ENCODE results near the gene GNLY. TPM values are rescaled to one million over a fixed set of nuclear protein-coding genes. Genes with fewer than 3 reads are reported as not detected.
"Not testable (repeated sequence)": the region's sequence is repeated elsewhere in the genome, so short reads cannot be mapped to it uniquely, and the experiment has no call there.

GNLY gene
- polyA plus RNA-seq, 1 of the 3 experiments (the other 2 are of a cell fraction) = not detected

DNA sequence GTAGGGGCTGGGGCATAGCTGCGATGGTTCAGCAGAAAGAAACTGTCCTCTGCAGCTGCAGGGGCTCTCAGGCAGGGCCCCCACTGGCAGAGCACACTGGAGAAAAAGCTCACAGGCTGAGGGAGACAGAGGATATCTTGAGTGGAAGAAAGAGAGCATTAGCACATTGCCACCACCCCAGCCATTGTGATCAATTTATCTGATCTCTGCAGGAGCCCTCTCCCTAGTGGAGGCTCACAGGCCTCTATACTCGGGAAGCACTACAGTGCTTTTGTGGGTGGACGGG, 25.4 kb upstream of the GNLY start (continued):
- TF ChIP-seq CHD2 (IDR thresholded peaks at IDR 0.05; ENCODE audit: low read length, partially characterized antibody) = no peak

DNA sequence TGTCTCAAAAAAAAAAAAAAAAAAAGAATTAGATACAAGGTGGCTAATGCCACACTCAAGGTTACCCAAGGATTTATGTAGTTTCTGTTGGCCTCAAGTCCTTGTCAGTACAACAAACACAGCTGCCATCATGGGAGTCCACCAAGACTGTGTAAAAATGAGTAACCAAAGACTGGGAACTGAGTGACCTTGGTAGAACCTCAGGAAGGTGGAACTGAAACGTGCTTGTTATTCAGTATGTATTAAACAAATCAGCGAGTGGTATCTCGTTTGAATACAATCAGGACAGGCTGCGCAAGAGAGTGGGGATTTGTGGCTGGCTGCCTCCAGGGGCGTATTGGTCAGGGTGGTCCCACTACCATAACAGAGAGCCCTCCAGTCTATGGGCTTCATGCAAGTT, 24.6 kb upstream of the GNLY start:
- Histone ChIP-seq H3K79me2 (ENCODE audit: insufficient read depth) (no peaks in the 10 kb centered on the region), H3K9me3 (no peaks in the 10 kb centered on the region), H3K9ac (no peak overlapping the region), H3K27ac (ENCODE audit: low read depth in 2 of 2, low read length in 1 of 2) (no peak overlapping the region), H4K20me1 (ENCODE audit: insufficient read depth) (no peaks in the 10 kb centered on the region), H3K36me3 (replicated peaks in 1 of 2; ENCODE audit: control insufficient read depth in 1 of 2, insufficient read depth in 2 of 2, low read length in 1 of 2) (no peaks in the 10 kb centered on the region), H3F3A (replicated peaks; ENCODE audit: insufficient read depth) (no peaks in the 10 kb centered on the region), H2AFZ (ENCODE audit: low read depth) (no peak overlapping the region), H3K4me1 (ENCODE audit: control insufficient read depth in 1 of 2, insufficient read depth in 2 of 2, low read depth in 1 of 2, low read length in 1 of 2) (peaks cover 0 to 11% of the 10 kb centered on the region in 2 experiments; a peak in 1 of 4 replicates), H3K27me3 (ENCODE audit: insufficient read depth) (no peaks in the 10 kb centered on the region), H3K9me2 (no peaks in the 10 kb centered on the region), H3K4me3 (ENCODE audit: low read depth in 2 of 2, low read length in 1 of 2) (no peak overlapping the region), H3K4me2 (no peak overlapping the region)
- CTCF ChIA-PET = interaction anchor here (1.4 to 3.0 kb wide), 2 partner anchors 10 to 32 kb away, joined by 4 to 11 read pairs; no protein-coding TSS in a partner anchor
- POLR2A ChIA-PET = interaction anchor here (0.6 kb wide), 1 partner anchor 69 kb away, joined by 4 read pairs; no protein-coding TSS in a partner anchor
- DNase-seq = no peak
- WGBS (ENCODE audit: low lambda C conversion rate) = 85% methylated on average over 5 of the region's 5 CpGs
- TF ChIP-seq RXRA (IDR thresholded peaks at IDR 0.05; ENCODE audit: borderline replicate concordance, low read depth) = no peak
- no peak for TF ChIP-seq GATA2 (CRISPR knock-in tag; IDR thresholded peaks at IDR 0.05)
- no peak for TF ChIP-seq SMC3 (IDR thresholded peaks at IDR 0.05; ENCODE audit: low read depth, low read length)
- no peak for TF ChIP-seq EZH2phosphoT487 (IDR thresholded peaks at IDR 0.05; ENCODE audit: borderline replicate concordance, low read depth)
- TF ChIP-seq NRF1 (IDR thresholded peaks at IDR 0.05; ENCODE audit: low read depth, low read length) = no peak
- TF ChIP-seq NFIC (IDR thresholded peaks at IDR 0.05; ENCODE audit: borderline replicate concordance) = no peak

DNA sequence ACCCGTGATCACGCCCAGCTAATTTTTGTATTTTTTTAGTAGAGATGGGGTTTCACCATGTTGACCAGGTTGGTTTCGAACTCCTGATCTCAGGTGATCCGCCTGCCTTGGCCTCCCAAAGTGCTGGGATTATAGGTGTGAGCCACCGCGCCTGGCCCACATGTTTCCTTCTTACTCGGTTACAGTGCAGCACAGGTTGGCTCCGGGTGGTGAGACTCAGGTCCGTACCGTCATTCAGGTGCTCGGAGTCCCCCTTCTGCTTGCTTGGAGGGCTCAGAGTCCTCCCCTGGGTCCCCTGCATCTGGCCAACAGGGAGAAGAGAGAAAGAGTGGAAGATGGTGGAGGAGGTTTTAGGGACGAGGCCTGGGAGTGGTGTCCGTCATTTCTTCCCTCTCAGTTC, 23.7 kb upstream of the GNLY start:
- WGBS (ENCODE audit: low lambda C conversion rate) = 79% methylated on average over 13 of the region's 13 CpGs
- CTCF ChIA-PET = interaction anchor here (1.4 to 3.0 kb wide), 2 partner anchors 9 to 33 kb away, joined by 4 to 11 read pairs; no protein-coding TSS in a partner anchor
- H3F3A ChIP-seq (replicated peaks; ENCODE audit: insufficient read depth); H2AFZ ChIP-seq (ENCODE audit: low read depth); H3K9me3 ChIP-seq; POLR2A ChIA-PET; H3K27me3 ChIP-seq (ENCODE audit: insufficient read depth); H3K79me2 ChIP-seq (ENCODE audit: insufficient read depth); DNase-seq; H3K9ac ChIP-seq; H4K20me1 ChIP-seq (ENCODE audit: insufficient read depth); H3K4me2 ChIP-seq; H3K36me3 ChIP-seq (replicated peaks in 1 of 2; ENCODE audit: control insufficient read depth in 1 of 2, insufficient read depth in 2 of 2, low read length in 1 of 2); H3K27ac ChIP-seq (ENCODE audit: low read depth in 2 of 2, low read length in 1 of 2); H3K4me3 ChIP-seq (ENCODE audit: low read depth in 2 of 2, low read length in 1 of 2); H3K9me2 ChIP-seq: not testable (repeated sequence)
- peaks cover 0 to 11% of the 10 kb centered on the region in 2 experiments; a peak in 1 of 4 replicates for H3K4me1 ChIP-seq (ENCODE audit: control insufficient read depth in 1 of 2, insufficient read depth in 2 of 2, low read depth in 1 of 2, low read length in 1 of 2)

DNA sequence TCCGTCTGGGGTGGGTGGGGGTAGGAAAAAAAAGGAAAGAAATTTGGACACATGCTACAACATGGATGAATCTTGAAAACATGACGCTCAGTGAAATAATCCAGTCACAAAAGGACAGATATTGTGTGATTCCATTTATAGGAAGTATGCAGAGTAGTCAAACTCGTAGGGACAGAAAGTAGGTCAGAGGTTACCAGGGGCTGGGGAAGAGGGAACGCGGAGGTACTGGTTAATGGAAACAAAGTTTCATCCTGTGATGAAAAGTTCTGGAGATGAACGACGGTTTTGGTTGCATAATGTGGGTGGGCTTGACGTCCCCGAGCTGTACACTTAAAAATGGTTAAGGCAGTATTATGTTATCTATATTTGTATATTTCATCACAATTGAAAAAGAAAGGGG, 21.7 kb upstream of the GNLY start:
- WGBS (ENCODE audit: low lambda C conversion rate) = 85% methylated on average over 9 of the region's 9 CpGs
- Histone ChIP-seq H3K4me2 (no peak overlapping the region), H3K27ac (ENCODE audit: low read depth in 2 of 2, low read length in 1 of 2) (no peak overlapping the region), H3K79me2 (ENCODE audit: insufficient read depth) (no peaks in the 10 kb centered on the region), H3F3A (replicated peaks; ENCODE audit: insufficient read depth) (no peaks in the 10 kb centered on the region), H3K9me3 (no peaks in the 10 kb centered on the region), H3K9ac (no peak overlapping the region), H2AFZ (ENCODE audit: low read depth) (no peak overlapping the region), H3K9me2 (no peaks in the 10 kb centered on the region), H3K36me3 (replicated peaks in 1 of 2; ENCODE audit: control insufficient read depth in 1 of 2, insufficient read depth in 2 of 2, low read length in 1 of 2) (no peaks in the 10 kb centered on the region), H3K4me1 (ENCODE audit: control insufficient read depth in 1 of 2, insufficient read depth in 2 of 2, low read depth in 1 of 2, low read length in 1 of 2) (peaks cover 0 to 11% of the 10 kb centered on the region in 2 experiments; a peak in 1 of 4 replicates), H3K4me3 (ENCODE audit: low read depth in 2 of 2, low read length in 1 of 2) (no peak overlapping the region), H3K27me3 (ENCODE audit: insufficient read depth) (no peaks in the 10 kb centered on the region), H4K20me1 (ENCODE audit: insufficient read depth) (no peaks in the 10 kb centered on the region)
- CTCF ChIA-PET = interaction anchor here (1.3 to 1.6 kb wide), 3 partner anchors 23 to 35 kb away, joined by 6 to 8 read pairs (median 6); no protein-coding TSS in a partner anchor
- POLR2A ChIA-PET = no interaction called here
- TF ChIP-seq PBX3 (IDR thresholded peaks at IDR 0.05) = no peak
- TF ChIP-seq FOXJ3 (CRISPR knock-in tag; IDR thresholded peaks at IDR 0.05) = no peak
- TF ChIP-seq RAD21 (IDR thresholded peaks at IDR 0.05; ENCODE audit: low read length) = no peak
- TF ChIP-seq EP300 (IDR thresholded peaks at IDR 0.05; ENCODE audit: borderline replicate concordance in 1 of 2, low read depth in 1 of 2, low read length in 1 of 2) = no peak
- TF ChIP-seq CHD2 (IDR thresholded peaks at IDR 0.05; ENCODE audit: low read length, partially characterized antibody) = no peak
- DNase-seq = no peak
